ELF-1 (cell line): Measurements from ENCODE around the gene NDUFB5.

Experiments
- DNase-seq: peaks from one replicate; pipeline ENCODE4 v3.0.0-alpha.2; 2016; ENCODE audit warnings: low read depth, low spot score

Gene NDUFB5

DNA sequence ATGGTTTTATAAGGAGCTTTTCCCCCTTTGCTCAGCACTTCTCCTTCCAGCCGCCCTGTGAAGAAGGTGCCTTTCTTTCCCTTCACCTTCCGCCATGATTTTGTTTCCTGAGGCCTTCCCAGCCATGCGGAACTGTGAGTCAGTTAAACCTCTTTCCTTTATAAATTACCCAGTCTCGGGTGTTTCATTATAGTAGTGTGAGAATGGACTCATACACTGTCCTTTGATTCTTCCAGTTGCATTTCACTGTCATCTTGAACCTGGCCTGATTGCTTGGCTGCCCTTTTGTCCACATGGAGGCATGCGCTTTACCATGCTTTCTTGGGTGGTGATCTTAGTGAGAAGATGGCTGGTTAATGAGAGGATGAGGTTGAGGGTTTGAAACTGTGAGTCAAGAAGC lies 71.5 kb downstream of the NDUFB5 start:
- DNase-seq = no peak
